Stimulated activated CD8-positive, alpha-beta memory T cell treated with anti-CD3 and anti-CD28 coated beads, Interleukin-15, amount 100 ng/mL, for 1 hour (primary cell): ENCODE data around the gene PDZD8.
A peak's percentile ranks its signal among the peaks of the same experiment; 100 is the strongest.

ENCODE experiments used
- DNase-seq: peaks from one replicate; pipeline ENCODE4 v3.0.0-alpha.2; 2020; ENCODE audit warnings: low read depth

Gene PDZD8, protein sequence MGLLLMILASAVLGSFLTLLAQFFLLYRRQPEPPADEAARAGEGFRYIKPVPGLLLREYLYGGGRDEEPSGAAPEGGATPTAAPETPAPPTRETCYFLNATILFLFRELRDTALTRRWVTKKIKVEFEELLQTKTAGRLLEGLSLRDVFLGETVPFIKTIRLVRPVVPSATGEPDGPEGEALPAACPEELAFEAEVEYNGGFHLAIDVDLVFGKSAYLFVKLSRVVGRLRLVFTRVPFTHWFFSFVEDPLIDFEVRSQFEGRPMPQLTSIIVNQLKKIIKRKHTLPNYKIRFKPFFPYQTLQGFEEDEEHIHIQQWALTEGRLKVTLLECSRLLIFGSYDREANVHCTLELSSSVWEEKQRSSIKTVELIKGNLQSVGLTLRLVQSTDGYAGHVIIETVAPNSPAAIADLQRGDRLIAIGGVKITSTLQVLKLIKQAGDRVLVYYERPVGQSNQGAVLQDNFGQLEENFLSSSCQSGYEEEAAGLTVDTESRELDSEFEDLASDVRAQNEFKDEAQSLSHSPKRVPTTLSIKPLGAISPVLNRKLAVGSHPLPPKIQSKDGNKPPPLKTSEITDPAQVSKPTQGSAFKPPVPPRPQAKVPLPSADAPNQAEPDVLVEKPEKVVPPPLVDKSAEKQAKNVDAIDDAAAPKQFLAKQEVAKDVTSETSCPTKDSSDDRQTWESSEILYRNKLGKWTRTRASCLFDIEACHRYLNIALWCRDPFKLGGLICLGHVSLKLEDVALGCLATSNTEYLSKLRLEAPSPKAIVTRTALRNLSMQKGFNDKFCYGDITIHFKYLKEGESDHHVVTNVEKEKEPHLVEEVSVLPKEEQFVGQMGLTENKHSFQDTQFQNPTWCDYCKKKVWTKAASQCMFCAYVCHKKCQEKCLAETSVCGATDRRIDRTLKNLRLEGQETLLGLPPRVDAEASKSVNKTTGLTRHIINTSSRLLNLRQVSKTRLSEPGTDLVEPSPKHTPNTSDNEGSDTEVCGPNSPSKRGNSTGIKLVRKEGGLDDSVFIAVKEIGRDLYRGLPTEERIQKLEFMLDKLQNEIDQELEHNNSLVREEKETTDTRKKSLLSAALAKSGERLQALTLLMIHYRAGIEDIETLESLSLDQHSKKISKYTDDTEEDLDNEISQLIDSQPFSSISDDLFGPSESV

GRCh38 chr10:117375360-117376178 lies at the start of gene PDZD8:
PDZD8 (minus strand) TSS chr10:117375440; CDS start chr10:117375227, 213 bp downstream.
- peak; percentile 85 for DNase-seq

GRCh38 chr10:117424171-117424570 lies 48.9 kb upstream of the PDZD8 start:
- DNase-seq: no peak

- no peak for DNase-seq
Measured at GRCh38 chr10:117421985-117422384, 46.7 kb upstream of the PDZD8 start.

- no peak for DNase-seq
Measured at GRCh38 chr10:117420768-117421167, 45.5 kb upstream of the PDZD8 start.

- no peak for DNase-seq
Measured at GRCh38 chr10:117419921-117420320, 44.7 kb upstream of the PDZD8 start.

- DNase-seq: no peak
Measured at GRCh38 chr10:117419159-117419558, 43.9 kb upstream of the PDZD8 start.

DNA sequence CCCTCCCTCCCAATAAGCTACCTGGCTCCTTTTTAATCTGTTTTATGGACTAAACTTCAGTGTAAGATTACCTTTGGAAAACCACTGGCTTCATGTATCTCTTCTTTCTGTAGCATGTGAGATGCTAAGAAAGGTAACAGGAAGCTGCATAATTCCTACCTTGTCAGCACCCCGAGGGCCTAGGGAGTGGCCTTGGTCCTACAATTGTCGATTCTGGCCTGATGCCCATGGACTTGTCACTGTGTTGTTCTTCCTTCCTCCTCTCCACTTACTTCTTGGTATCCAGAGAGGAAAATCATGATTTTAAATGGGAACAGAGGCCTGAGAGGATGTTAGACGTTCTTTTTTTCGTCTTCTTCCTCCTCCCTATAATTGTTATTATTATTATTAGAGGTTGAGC lies 42.9 kb upstream of the PDZD8 start:
- no peak for DNase-seq

DNA sequence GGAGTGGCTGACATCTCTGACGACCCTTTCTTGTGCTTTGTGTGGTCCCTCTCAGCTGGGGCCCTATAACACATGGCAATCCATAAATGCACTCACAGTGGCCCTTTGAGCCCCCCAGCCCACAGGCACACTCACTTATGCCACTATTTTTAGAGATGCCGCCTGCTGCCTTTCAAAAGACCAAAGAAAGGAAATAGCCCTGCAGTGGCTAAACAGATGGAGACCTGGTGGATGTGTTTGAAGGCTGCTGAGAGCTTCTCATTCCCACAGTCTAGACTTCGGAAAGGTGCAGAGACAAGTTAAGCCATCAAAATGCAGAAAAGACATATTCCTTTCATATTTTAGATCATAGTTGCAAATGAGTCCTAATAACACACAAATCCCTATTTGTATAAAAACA lies 42.0 kb upstream of the PDZD8 start:
- DNase-seq: no peak

GRCh38 chr10:117413928-117414618 lies 38.8 kb upstream of the PDZD8 start:
- no peak for DNase-seq

- no peak for DNase-seq
Measured at GRCh38 chr10:117412469-117413010, 37.3 kb upstream of the PDZD8 start.

DNA sequence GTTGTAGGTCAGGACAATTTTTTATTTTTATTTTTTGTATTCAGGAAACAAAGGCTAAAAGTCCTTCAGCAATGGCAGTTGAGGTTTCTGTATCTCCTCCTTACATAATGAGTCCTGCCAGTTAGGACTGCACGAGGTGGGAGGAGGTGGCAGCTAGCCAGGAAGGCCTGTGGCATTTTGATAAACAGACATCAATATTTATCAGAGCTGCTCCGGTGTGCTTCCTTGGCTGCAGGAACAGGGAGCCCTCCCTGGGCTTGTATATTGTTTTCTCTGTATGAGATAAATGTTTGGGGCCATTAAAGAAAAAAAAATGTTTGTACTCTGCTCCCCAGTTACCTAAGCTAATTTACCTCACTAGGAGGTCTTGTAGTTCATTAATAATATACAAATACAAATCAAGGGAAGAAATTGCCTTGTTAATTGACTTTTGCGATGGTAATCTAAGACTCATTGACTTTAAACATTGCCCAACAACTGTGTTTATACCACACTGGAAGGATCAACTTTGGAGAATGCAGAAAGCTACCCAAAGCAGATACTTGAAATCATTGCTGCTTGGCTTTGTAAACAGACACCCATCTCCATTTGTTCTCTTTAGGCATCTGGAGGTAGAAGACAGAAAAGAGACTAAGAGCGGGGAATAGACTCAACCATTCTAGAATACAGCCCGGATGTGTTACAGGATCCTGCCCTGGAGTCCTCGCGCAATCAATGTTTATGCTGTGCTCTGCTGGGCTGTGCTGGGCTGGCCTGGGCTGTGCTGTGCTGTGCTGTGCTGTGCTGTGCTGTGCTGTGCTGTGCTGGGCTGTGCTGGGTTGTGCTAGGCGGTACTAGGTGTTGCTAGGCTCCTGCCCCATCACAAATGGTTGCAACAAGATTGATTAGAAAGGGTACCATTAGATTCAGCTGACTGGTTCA lies 36.5 kb upstream of the PDZD8 start:
- DNase-seq: no peak

DNA sequence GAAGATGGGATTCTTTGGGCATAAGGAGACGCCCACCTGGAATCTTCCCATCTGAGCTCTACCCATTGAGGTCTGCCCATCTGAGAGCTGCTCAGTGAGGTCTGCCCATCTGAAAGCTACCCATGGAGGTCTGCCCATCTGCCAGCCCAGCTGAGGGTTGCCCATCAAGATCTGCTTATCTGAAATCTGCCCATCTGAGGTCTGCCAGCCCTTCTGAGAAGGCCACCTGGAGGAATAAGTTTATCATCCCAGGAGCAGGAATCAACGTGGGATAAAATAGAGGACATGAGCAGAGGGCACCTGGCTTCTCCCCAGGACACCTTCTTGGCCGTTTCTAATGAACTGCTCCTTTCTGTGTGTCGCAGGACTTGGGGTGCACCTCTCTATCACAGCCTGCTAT lies 35.3 kb upstream of the PDZD8 start:
- DNase-seq: no peak

GRCh38 chr10:117409549-117410305 lies 34.5 kb upstream of the PDZD8 start:
- DNase-seq: no peak

- no peak for DNase-seq
Measured at GRCh38 chr10:117408436-117409384, 33.5 kb upstream of the PDZD8 start.

DNA sequence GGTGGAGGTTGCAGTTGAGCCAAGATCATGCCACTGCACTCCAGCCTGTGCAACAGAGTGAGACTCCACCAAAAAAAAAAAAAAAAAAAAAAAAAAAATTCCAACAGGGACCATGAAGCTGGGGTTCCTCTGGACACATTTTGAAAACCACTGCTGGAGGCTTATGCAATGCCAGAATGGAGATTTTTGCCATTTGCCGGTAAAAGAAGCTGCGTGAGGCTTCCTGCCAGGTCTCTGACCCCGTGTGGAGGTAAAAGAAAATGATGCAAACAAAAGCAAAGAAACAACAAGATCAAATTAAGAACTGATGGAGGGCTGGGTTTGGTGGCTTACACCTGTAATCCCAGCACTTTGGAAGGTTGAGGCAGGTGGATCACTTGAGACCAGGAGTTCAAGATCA lies 30.5 kb upstream of the PDZD8 start:
- no peak for DNase-seq

DNA sequence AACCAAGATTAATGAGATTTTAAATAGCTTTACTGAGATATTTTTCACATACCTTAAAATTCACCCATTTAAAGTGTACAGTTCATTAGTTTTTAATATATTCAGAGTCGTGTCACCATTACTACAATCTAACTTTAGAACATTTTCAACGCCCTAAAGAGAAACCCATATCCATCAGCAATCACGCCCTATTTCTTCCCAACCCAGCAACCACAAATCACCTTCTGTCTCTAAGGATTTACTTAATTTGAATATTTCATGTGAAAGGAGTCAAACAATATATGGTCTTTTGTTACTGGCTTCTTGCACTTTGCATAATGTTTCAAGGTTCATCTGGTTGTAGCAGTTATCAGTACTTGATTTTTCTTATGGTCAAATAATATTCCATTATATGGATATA lies 25.1 kb upstream of the PDZD8 start:
- DNase-seq: no peak

DNA sequence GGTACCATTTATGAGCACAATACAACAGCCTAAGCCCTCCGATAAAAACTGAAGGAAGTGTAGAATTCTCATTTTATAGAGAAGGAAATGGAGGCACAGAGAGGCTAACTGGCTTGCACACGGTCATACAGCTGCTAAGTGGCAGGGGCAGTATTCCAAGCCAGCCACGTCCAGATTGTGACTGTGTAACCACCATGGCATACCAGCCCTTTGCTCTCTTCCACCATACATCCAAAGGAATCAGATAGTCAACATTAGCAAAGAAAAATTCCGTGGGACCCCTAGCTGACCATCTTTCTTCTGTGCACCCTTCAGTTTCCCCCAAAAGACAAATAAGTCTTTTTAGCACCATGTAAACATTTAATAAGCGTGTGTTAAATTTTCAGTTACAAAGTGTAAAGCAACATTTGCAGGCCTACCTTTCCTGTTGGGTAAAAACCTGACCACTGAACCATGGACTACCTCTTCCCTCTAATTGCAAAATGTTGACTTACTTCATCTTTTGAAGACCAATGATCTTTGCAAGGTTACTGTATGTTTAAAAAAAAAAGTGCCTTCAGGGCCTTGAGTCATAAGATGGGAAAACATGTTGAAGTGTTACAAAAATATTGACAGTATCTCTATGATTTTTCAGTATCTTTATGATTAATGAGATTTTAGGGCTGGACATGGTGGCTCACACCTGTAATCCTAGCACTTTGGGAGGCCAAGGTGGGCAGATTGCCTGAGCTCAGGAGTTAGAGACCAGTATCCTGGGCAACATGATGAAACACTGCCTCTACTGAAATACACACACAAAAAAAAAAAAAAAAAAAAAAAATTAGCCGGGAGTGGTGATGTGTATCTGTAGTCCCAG lies 24.3 kb upstream of the PDZD8 start:
- no peak for DNase-seq
